Ovary (tissue), 3 donors: ENCODE measurements around the gene EXTL1.

Experiments
- CTCF ChIP-seq, 3 donors: fragments of 450-650 bp in 2 of 3; fragments of 200-600 bp in 1 of 3; IDR thresholded peaks; one replicate each; pipeline versions ENCODE4 v1.5.1 to v1.8.0; 2016 to 2022; ENCODE audit warnings: antibody characterized with exemption in 3 of 3, mild to moderate bottlenecking in 1 of 3
- EP300 ChIP-seq: sonication (generic); formaldehyde crosslinking; IDR thresholded peaks from one replicate; pipeline ENCODE4 v1.6.1; 2017; ENCODE audit warnings: antibody characterized with exemption
- POLR2A ChIP-seq: fragments of 450-650 bp; IDR thresholded peaks from one replicate; pipeline ENCODE4 v1.6.1; 2017; ENCODE audit warnings: antibody characterized with exemption, mild to moderate bottlenecking, moderate library complexity
- donor health status: DM: no; HTN: no; CAD: no.

GRCh38 chr1:26044414-26044813 is 22.8 kb downstream of the EXTL1 start:
- no peak for TF ChIP-seq CTCF (IDR thresholded peaks at IDR 0.05)
- TF ChIP-seq POLR2A, result no peak
- TF ChIP-seq EP300, result no peak
